HL-60 (cell line): Measurements from ENCODE around the gene TBC1D9B.

Source experiments
- DNase-seq, 2 experiments: peaks; one replicate each; pipeline ENCODE4 v3.0.0-alpha.2; 2010 to 2020; ENCODE audit warnings: low read depth in 1 of 2, low spot score in 1 of 2
- H3K27ac ChIP-seq: fragments of 250-450 bp; sonication (Bioruptor Pico); replicated peaks from 2 replicates; pipeline ENCODE4 v1.5.1; 2020; ENCODE audit warnings: mild to moderate bottlenecking, moderate library complexity
- H3K27me3 ChIP-seq: fragments of 250-450 bp; sonication (Bioruptor Pico); 2 replicates; pipeline ENCODE4 v1.5.1; 2021; ENCODE audit warnings: mild to moderate bottlenecking, moderate library complexity; ENCODE audit not compliant: insufficient read depth, poor library complexity, severe bottlenecking
- H3K4me3 ChIP-seq: replicated peaks from 2 replicates; pipeline ENCODE4 v1.5.1; 2011; ENCODE audit warnings: mild to moderate bottlenecking, control low read depth, low read length; ENCODE audit not compliant: insufficient read depth
- CTCF ChIP-seq: IDR thresholded peaks from one replicate; pipeline ENCODE4 v1.5.1; 2011; ENCODE audit warnings: low read length, control low read depth, inconsistent platforms; ENCODE audit not compliant: insufficient read depth
- GABPA ChIP-seq: IDR thresholded peaks from 2 replicates; pipeline ENCODE4 v1.6.1; 2012; ENCODE audit warnings: low read depth
- POLR2AphosphoS5 ChIP-seq: IDR thresholded peaks from 2 replicates; pipeline ENCODE4 v1.6.1; 2012; ENCODE audit warnings: low read depth
- REST ChIP-seq: IDR thresholded peaks from 2 replicates; pipeline ENCODE4 v1.6.1; 2012; ENCODE audit warnings: low read depth; ENCODE audit not compliant: insufficient replicate concordance
- SPI1 ChIP-seq: IDR thresholded peaks from 2 replicates; pipeline ENCODE4 v1.6.1; 2012; ENCODE audit warnings: low read depth, mild to moderate bottlenecking, borderline replicate concordance

The TBC1D9B gene

DNA sequence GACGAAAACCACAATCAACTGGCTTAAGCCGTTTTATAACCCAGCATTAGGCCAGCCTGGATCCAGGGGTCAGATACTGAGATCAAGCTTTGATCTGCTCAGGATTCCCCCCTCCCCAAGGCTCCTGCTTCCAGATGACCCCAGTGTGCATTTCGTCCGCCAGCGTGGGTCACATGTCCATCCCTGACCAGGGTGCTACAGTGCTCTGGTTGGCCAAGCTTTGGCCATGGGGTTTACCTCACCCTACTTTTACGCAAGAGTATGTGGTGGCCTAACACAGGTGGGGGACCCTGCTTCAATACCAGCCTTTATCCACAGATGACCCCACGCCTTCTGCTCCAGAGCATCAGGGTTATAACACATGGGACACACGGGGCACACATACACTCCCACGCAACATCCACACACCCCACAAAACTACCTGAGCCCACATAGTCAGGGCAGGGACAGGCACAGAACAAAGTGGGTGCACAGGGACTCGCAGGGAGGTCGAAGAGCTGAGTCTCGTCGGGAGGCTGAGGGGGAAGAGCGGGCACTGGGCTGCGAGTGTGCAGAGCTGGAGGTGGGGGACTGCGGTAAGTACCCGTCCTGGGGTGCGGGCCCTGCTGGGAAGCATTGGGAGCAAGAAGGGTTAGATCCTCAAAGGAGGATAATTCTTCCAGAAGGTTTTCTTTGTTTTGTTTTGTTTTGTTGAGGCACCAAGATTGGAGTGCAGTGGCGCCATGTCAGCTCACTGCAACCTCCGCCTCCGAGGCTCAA is 92.0 kb downstream of the TBC1D9B start:
- Histone ChIP-seq H3K4me3 (no peak overlapping the region), H3K27ac (no peak overlapping the region), H3K27me3 (no peaks in the 10 kb centered on the region)
- DNase-seq, result no peak
- TF ChIP-seq SPI1 (no peak), GABPA (no peak), POLR2AphosphoS5 (no peak), CTCF (no peak)

GRCh38 chr5:179814090-179814489 is 93.6 kb downstream of the TBC1D9B start:
- Histone ChIP-seq H3K4me3 (no peak overlapping the region), H3K27me3 (no peaks in the 10 kb centered on the region), H3K27ac (no peak overlapping the region)
- DNase-seq, result no peak
- no peak for TF ChIP-seq CTCF
- TF ChIP-seq POLR2AphosphoS5, result no peak
- no peak for TF ChIP-seq REST
- no peak for TF ChIP-seq SPI1
- no peak for TF ChIP-seq GABPA

- no peak for DNase-seq
- no peak overlapping the region for H3K27ac ChIP-seq
- TF ChIP-seq GABPA, result no peak
- TF ChIP-seq SPI1, result no peak
- no peak for TF ChIP-seq POLR2AphosphoS5
- no peak for TF ChIP-seq REST
- TF ChIP-seq CTCF, result no peak
- no peaks in the 10 kb centered on the region for H3K27me3 ChIP-seq
- no peak overlapping the region for H3K4me3 ChIP-seq
Observed at GRCh38 chr5:179812997-179813607, 94.6 kb downstream of the TBC1D9B start.
